Ovary (tissue), 9 donors: ENCODE measurements around the gene APBB2. TPM values are rescaled to one million over a fixed set of nuclear protein-coding genes. Genes with fewer than 3 reads are reported as not detected.

Source experiments
- DNase-seq, 5 donors: peaks; one replicate each; pipeline ENCODE4 v3.0.0-alpha.2; 2019 to 2020
- H3K27ac ChIP-seq, 2 donors: fragments of 200-600 bp; one replicate each; pipeline versions ENCODE4 v1.5.1 to v1.8.0; 2019 to 2022
- H3K27me3 ChIP-seq: fragments of 200-600 bp; one replicate; pipeline ENCODE4 v1.8.0; 2022
- H3K36me3 ChIP-seq: fragments of 200-600 bp; sonication (generic); one replicate; pipeline ENCODE4 v1.5.1; 2019
- H3K4me1 ChIP-seq: one replicate; pipeline ENCODE4 v1.8.1; 2013; ENCODE audit warnings: mild to moderate bottlenecking, moderate library complexity; ENCODE audit not compliant: insufficient read depth
- H3K4me3 ChIP-seq: fragments of 200-600 bp; sonication (generic); one replicate; pipeline ENCODE4 v1.5.1; 2017
- H3K9me3 ChIP-seq, 2 donors: fragments of 200-600 bp in 1 of 2; sonication (generic) in 1 of 2; one replicate each; pipeline versions ENCODE4 v1.5.1 to v1.8.1; 2013 to 2019; ENCODE audit warnings: mild to moderate bottlenecking in 1 of 2, moderate library complexity in 1 of 2
- EP300 ChIP-seq: sonication (generic); formaldehyde crosslinking; IDR thresholded peaks from one replicate; pipeline ENCODE4 v1.6.1; 2017; ENCODE audit warnings: antibody characterized with exemption
- POLR2A ChIP-seq: fragments of 450-650 bp; IDR thresholded peaks from one replicate; pipeline ENCODE4 v1.6.1; 2017; ENCODE audit warnings: antibody characterized with exemption, mild to moderate bottlenecking, moderate library complexity
- WGBS, 3 donors: extraction: QIAGEN DNeasy Blood & Tissue Kit in 1 of 3; methylation state at CpG; one replicate each; pipeline versions ENCODE4 v1.1.5 to v1.1.7; 2013 to 2017; 5-methylcytosine and 5-hydroxymethylcytosine counted together
- intact Hi-C, 4 donors: fragments of 100-400 bp; cut with DNase I; formaldehyde crosslinking; loops; one replicate each; pipeline versions ENCODE4 v1.11.0 to v1.15.1; 2022 to 2023
- polyA plus RNA-seq, 2 donors: library from polyadenylated mRNA; stranded (reverse); fragments of 200-250 nt in 1 of 2; fragments of 350-450 nt in 1 of 2; fragmentation: Illumina TruSeq in 1 of 2; extraction: RNeasy Lipid Tissue Mini Kit (QIAGEN cat#74804) in 1 of 2; gene quantifications; one replicate each; pipeline ENCODE4 v1.2.3, GENCODE V29; 2013 to 2014
- total RNA-seq, 7 donors: library from RNA; depleted of rRNA in 2 of 7; stranded (reverse); fragments of >200 nt in 2 of 7; fragmentation: NEBNext Ultra II Directional in 3 of 7; extraction: Animal tissue kit (Norgen Biotek cat#: 25700) in 3 of 7; gene quantifications; one replicate each; pipeline versions ENCODE4 v1.1.0 to v1.2.4, GENCODE V29; 2016 to 2023
- TF ChIP-seq, protein P1 (sequence below), 3 donors: fragments of 450-650 bp in 2 of 3; fragments of 200-600 bp in 1 of 3; IDR thresholded peaks; one replicate each; pipeline versions ENCODE4 v1.5.1 to v1.8.0; 2016 to 2022; ENCODE audit warnings: antibody characterized with exemption in 3 of 3, mild to moderate bottlenecking in 1 of 3
- donor health status: DM: no; HTN: no; CAD: no; lungs with moderate emphysema.
- donor health status: DM: no; HTN: no; CAD: no.
- donor health status: Bipolar disorder and iron deficiency.
- donor health status: DM: yes; HTN: yes; CAD: no.
- donor health status: DM: no; HTN: no; CAD: no.
- donor health status: DM: yes; HTN: yes; CAD: no.

APBB2 gene
- total and polyA plus RNA-seq, 9 donors, result 30.9 to 163 (median 80.1) TPM

DNA sequence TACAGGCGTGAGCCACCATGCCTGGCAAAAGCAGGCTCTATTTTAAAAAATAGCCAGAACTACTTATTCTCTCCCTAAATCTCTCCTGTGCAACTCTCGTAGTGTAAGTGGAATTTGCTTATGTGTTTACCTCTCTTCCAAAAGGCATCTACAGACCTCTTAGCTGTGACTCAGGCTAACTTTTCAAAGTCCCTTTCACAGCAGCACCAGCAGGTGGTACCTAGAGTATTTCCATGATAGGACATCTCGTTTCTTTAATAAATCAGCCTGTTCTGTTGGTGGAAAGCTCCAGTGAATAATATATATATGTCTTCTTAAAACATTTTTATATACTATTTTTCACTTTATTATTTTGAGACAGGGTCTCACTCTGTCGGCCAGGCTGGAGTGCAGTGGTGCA, 375.6 kb downstream of the APBB2 start:
- H3K36me3 ChIP-seq, result no peaks in the 10 kb centered on the region
- H3K4me1 ChIP-seq, result peaks cover 11% of the 10 kb centered on the region
- DNase-seq, result no peak
- TF ChIP-seq EP300 (no peak), POLR2A (no peak)
- TF ChIP-seq, protein P1, sequence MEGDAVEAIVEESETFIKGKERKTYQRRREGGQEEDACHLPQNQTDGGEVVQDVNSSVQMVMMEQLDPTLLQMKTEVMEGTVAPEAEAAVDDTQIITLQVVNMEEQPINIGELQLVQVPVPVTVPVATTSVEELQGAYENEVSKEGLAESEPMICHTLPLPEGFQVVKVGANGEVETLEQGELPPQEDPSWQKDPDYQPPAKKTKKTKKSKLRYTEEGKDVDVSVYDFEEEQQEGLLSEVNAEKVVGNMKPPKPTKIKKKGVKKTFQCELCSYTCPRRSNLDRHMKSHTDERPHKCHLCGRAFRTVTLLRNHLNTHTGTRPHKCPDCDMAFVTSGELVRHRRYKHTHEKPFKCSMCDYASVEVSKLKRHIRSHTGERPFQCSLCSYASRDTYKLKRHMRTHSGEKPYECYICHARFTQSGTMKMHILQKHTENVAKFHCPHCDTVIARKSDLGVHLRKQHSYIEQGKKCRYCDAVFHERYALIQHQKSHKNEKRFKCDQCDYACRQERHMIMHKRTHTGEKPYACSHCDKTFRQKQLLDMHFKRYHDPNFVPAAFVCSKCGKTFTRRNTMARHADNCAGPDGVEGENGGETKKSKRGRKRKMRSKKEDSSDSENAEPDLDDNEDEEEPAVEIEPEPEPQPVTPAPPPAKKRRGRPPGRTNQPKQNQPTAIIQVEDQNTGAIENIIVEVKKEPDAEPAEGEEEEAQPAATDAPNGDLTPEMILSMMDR (IDR thresholded peaks at IDR 0.05), result no peak
- intact Hi-C loops, result no loop called here
- 85 to 89% (median 86%) methylated on average over 4 of the region's 4 CpGs for WGBS, 3 donors
- no peaks in the 10 kb centered on the region for H3K27me3 ChIP-seq
- H3K27ac ChIP-seq, result no peak overlapping the region
- H3K9me3 ChIP-seq, result no peaks in the 10 kb centered on the region
- H3K4me3 ChIP-seq, result no peak overlapping the region

DNA sequence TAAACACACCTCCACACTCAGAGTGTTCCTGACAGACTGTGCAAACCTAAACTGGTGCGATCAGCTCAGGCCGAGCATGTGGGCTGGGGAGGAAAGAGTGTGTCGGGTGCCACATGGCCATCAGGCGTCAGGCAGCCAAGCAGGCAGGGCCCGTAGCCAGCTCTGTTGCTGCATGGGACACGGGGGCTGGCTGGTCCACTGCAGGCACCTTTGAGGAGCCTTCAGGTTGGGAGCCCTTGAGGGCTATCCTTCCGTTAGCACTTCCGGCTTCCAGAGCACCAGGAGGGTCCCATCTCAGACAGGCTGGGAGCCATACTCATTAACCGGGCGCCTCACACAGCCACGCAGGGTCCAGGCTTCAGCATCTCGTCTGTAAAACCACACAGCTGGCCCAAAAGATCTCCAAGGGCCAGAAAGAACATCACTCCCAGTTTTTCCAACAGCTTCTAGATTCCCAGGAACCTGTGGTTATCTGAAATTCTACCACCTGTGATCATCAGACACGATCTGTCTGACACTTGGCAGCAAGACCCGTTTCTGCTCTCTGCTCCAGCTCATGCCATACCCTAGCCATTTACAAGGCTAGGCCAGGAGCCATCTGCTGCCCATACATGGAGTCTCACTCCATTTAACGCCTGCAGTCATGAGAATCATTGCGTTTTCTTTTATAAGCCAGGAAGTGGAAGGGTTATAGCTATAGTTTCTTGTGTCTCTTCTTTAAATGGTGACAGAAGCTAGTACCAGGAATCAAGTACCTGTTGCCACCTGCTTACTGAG, 377.1 kb downstream of the APBB2 start:
- TF ChIP-seq POLR2A, result no peak
- TF ChIP-seq, protein P1 (IDR thresholded peaks at IDR 0.05), result no peak
- no peak for TF ChIP-seq EP300
- H3K27me3 ChIP-seq, result no peaks in the 10 kb centered on the region
- H3K27ac ChIP-seq, result no peak overlapping the region
- peaks cover 4% of the 10 kb centered on the region for H3K4me1 ChIP-seq
- 88 to 90% (median 89%) methylated on average over 16 of the region's 16 CpGs for WGBS, 3 donors
- H3K36me3 ChIP-seq, result no peaks in the 10 kb centered on the region
- H3K4me3 ChIP-seq, result no peak overlapping the region
- H3K9me3 ChIP-seq, result no peaks in the 10 kb centered on the region
- intact Hi-C loops, result no loop called here
- no peak for DNase-seq

DNA sequence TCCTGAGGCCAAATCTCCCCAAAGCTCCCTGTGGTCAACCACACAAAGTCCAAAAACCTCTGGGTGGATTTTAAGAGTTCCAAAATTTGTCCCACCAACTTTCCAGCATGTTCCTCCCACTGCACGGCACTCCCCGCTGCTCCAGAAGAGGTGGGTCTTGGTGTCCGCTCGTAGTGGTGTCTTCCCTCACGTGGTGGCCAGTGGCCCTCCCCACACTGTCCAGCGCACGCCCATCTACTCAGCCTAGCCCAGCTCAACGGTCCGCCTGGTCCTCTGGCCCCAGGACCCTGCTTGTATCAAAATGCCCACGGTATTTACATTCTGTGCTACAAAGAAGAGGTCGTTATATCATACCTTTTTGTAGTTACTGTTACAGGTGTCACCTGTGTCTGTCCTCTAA, 381.1 kb downstream of the APBB2 start:
- Histone ChIP-seq H3K27me3 (no peaks in the 10 kb centered on the region), H3K4me3 (no peak overlapping the region), H3K4me1 (no peaks in the 10 kb centered on the region), H3K36me3 (no peaks in the 10 kb centered on the region), H3K27ac (no peak overlapping the region), H3K9me3 (no peaks in the 10 kb centered on the region)
- WGBS, 3 donors, result 93 to 99% (median 97%) methylated on average over 11 of the region's 11 CpGs
- DNase-seq, result no peak
- no peak for TF ChIP-seq EP300
- intact Hi-C loops, result no loop called here

DNA sequence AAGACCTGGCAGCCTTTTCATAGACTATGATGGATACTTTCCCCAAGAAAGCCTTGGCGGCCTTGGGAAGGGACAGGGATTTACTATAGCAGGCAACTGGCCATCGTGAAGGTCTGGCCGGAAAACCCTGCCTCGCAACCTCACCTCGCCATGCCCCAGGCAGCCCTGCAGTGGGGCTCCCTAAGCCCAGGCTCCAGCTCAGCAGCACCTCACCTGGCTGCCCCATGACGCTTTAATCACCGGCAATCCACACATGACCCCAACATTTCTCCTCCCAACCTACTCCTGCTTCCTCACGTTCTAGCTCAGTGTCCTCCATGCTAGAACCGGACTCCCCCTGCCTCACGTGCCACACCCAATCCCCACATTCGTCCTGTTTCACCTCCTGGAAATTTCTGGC, 382.2 kb downstream of the APBB2 start:
- Histone ChIP-seq H3K4me1 (no peaks in the 10 kb centered on the region), H3K27me3 (no peaks in the 10 kb centered on the region), H3K4me3 (no peak overlapping the region), H3K9me3 (no peaks in the 10 kb centered on the region), H3K27ac (no peak overlapping the region), H3K36me3 (no peaks in the 10 kb centered on the region)
- DNase-seq, result no peak
- WGBS, 3 donors, result 81 to 92% (median 88%) methylated on average over 11 of the region's 11 CpGs
- intact Hi-C loops, result no loop called here
- TF ChIP-seq POLR2A, result no peak
- TF ChIP-seq EP300, result no peak
- TF ChIP-seq, protein P1 (IDR thresholded peaks at IDR 0.05), result no peak

DNA sequence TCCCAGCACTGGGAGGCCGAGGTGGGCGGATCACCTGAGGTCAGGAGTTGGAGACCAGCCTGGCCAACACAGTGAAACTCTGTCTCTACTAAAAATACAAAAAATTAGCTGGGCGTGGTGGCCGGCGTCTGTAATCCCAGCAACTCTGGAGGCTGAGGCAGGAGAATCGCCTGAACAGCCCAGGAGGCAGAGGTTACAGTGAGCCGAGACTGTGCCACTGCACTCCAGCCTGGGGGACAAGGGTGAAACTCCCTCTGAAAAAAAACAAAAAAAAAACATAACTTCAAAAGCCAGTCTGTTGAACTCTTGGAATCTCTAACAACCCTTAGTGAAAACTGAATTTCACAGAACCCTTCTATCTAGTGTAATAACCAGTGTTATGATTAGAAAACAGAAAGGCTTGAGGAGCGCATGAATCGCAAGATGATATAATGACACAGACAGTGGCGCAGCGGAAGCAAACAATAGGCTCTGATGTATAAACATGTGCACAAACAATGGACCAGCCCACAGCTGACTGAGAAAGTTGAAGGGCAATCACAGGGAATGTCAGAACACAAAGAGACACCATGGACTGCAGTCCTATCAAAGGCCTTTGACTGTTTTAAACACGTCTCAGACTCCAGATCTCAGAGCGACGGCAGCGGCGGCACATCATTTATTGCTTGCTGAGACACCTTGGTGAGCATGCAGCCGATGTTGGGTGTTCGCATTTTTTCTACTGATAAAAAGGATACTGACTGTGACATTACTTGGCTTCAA, 383.0 kb downstream of the APBB2 start:
- 92 to 94% (median 93%) methylated on average over 18 of the region's 18 CpGs for WGBS, 3 donors
- Histone ChIP-seq H3K36me3 (no peaks in the 10 kb centered on the region), H3K4me1 (no peaks in the 10 kb centered on the region), H3K4me3 (no peak overlapping the region), H3K9me3 (no peaks in the 10 kb centered on the region), H3K27ac (no peak overlapping the region), H3K27me3 (no peaks in the 10 kb centered on the region)
- intact Hi-C loops, result no loop called here
- DNase-seq, result no peak
- TF ChIP-seq EP300, result no peak
- TF ChIP-seq POLR2A, result no peak
- TF ChIP-seq, protein P1 (IDR thresholded peaks at IDR 0.05), result no peak
